HepG2 (cell line): Measurements from ENCODE around the gene DHRS4L2. TPM values are rescaled to one million over a fixed set of nuclear protein-coding genes. Genes with fewer than 3 reads are reported as not detected.

Experiments
- AKAP8 ChIP-seq: sonication (generic); formaldehyde crosslinking; IDR thresholded peaks from 2 replicates; pipeline ENCODE4 v1.5.1; 2020; ENCODE audit warnings: mild to moderate bottlenecking, missing genetic modification reagents
- ATF4 ChIP-seq, 2 experiments: fragments of 450-650 bp in 1 of 2; sonication (generic) in 1 of 2; formaldehyde crosslinking; IDR thresholded peaks; 2 replicates each; pipeline versions ENCODE4 v1.5.0 to v1.8.0; 2020 to 2022; ENCODE audit warnings: mild to moderate bottlenecking in 1 of 2, missing genetic modification reagents in 1 of 2
- CBX2 ChIP-seq, 2 experiments: fragments of 200-600 bp in 1 of 2; sonication (generic); formaldehyde crosslinking in 1 of 2; IDR thresholded peaks; 2 replicates each; pipeline versions ENCODE4 v1.7.0 to v1.8.1; 2018 to 2022; ENCODE audit warnings: low read depth in 2 of 2, low read length in 1 of 2, mild to moderate bottlenecking in 1 of 2, missing genetic modification reagents in 1 of 2
- HNRNPH1 ChIP-seq: fragments of 200-400 bp; formaldehyde crosslinking; optimal IDR thresholded peaks from 2 replicates; pipeline ENCODE3; 2017; ENCODE audit warnings: mild to moderate bottlenecking, low read depth, low read length
- HOXA5 ChIP-seq: sonication (generic); formaldehyde crosslinking; IDR thresholded peaks from 2 replicates; pipeline ENCODE4 v1.4.0; 2020; ENCODE audit warnings: missing genetic modification reagents
- KAT8 ChIP-seq: IDR thresholded peaks from 2 replicates; pipeline ENCODE4 v1.6.1; 2016; ENCODE audit warnings: missing genetic modification reagents, missing compliant biosample characterization
- KDM4B ChIP-seq: sonication (generic); formaldehyde crosslinking; IDR thresholded peaks from 2 replicates; pipeline ENCODE4 v1.4.0; 2020; ENCODE audit warnings: missing genetic modification reagents
- KMT2A ChIP-seq: sonication (generic); formaldehyde crosslinking; IDR thresholded peaks from 2 replicates; pipeline ENCODE4 v1.4.0; 2020; ENCODE audit warnings: missing genetic modification reagents
- MZF1 ChIP-seq: sonication (generic); formaldehyde crosslinking; IDR thresholded peaks from 2 replicates; pipeline ENCODE4 v1.8.1; 2023; ENCODE audit warnings: mild to moderate bottlenecking, missing genetic modification reagents, borderline replicate concordance
- NKX3-1 ChIP-seq: sonication (generic); formaldehyde crosslinking; IDR thresholded peaks from 2 replicates; pipeline ENCODE4 v1.5.0; 2020; ENCODE audit warnings: missing genetic modification reagents
- ONECUT2 ChIP-seq: sonication (generic); formaldehyde crosslinking; IDR thresholded peaks from 2 replicates; pipeline ENCODE4 v1.4.0; 2020; ENCODE audit warnings: missing genetic modification reagents
- POLR2AphosphoS5 ChIP-seq: IDR thresholded peaks from 2 replicates; pipeline ENCODE4 v1.6.1; 2012; ENCODE audit warnings: low read depth, low read length
- REXO4 ChIP-seq: sonication (generic); formaldehyde crosslinking; IDR thresholded peaks from 2 replicates; pipeline ENCODE4 v1.8.0; 2022; ENCODE audit warnings: missing genetic modification reagents, mild to moderate bottlenecking, borderline replicate concordance
- SKI ChIP-seq: fragments of 450-650 bp; IDR thresholded peaks from one replicate; pipeline ENCODE4 v1.6.1; 2018; ENCODE audit warnings: mild to moderate bottlenecking; ENCODE audit not compliant: partially characterized antibody
- SMYD3 ChIP-seq: sonication (generic); formaldehyde crosslinking; IDR thresholded peaks from 2 replicates; pipeline ENCODE4 v1.8.1; 2023; ENCODE audit warnings: mild to moderate bottlenecking, missing genetic modification reagents
- SSRP1 ChIP-seq: IDR thresholded peaks from 2 replicates; pipeline ENCODE4 v1.6.1; 2016; ENCODE audit warnings: control low read depth
- TAF1 ChIP-seq: sonication (generic); formaldehyde crosslinking; IDR thresholded peaks from 2 replicates; pipeline ENCODE4 v1.4.0; 2020; ENCODE audit warnings: missing genetic modification reagents
- TCF7 ChIP-seq: sonication (generic); IDR thresholded peaks from 2 replicates; pipeline ENCODE4 v1.6.1; 2016; ENCODE audit warnings: antibody characterized with exemption, low read depth
- TFDP2 ChIP-seq: sonication (generic); formaldehyde crosslinking; IDR thresholded peaks from 2 replicates; pipeline ENCODE4 v1.4.0; 2020; ENCODE audit warnings: missing genetic modification reagents
- YEATS2 ChIP-seq: sonication (generic); formaldehyde crosslinking; IDR thresholded peaks from 2 replicates; pipeline ENCODE4 v1.4.0; 2020; ENCODE audit warnings: missing genetic modification reagents, borderline replicate concordance
- ZC3H13 ChIP-seq: sonication (generic); formaldehyde crosslinking; IDR thresholded peaks from 2 replicates; pipeline ENCODE4 v1.8.1; 2023; ENCODE audit warnings: mild to moderate bottlenecking, missing genetic modification reagents, moderate library complexity
- ZFP82 ChIP-seq: sonication (generic); formaldehyde crosslinking; IDR thresholded peaks from 2 replicates; pipeline ENCODE4 v1.5.1; 2020; ENCODE audit warnings: mild to moderate bottlenecking, missing genetic modification reagents, borderline replicate concordance
- ZFP90 ChIP-seq: sonication (generic); formaldehyde crosslinking; IDR thresholded peaks from 2 replicates; pipeline ENCODE4 v1.8.0; 2022; ENCODE audit warnings: missing genetic modification reagents, mild to moderate bottlenecking, inconsistent platforms, borderline replicate concordance
- ZNF143 ChIP-seq: sonication (generic); formaldehyde crosslinking; IDR thresholded peaks from 2 replicates; pipeline ENCODE4 v1.4.0; 2020; ENCODE audit warnings: missing genetic modification reagents
- ZNF264 ChIP-seq: sonication (generic); formaldehyde crosslinking; IDR thresholded peaks from 2 replicates; pipeline ENCODE4 v1.4.0; 2020; ENCODE audit warnings: missing genetic modification reagents
- ZNF282 ChIP-seq: fragments of 450-650 bp; IDR thresholded peaks from 2 replicates; pipeline ENCODE4 v1.6.1; 2018; ENCODE audit not compliant: partially characterized antibody
- ZNF484 ChIP-seq: sonication (generic); formaldehyde crosslinking; IDR thresholded peaks from 2 replicates; pipeline ENCODE4 v1.5.1; 2020; ENCODE audit warnings: mild to moderate bottlenecking, low read depth, missing genetic modification reagents, borderline replicate concordance
- ZNF546 ChIP-seq: sonication (generic); formaldehyde crosslinking; conservative IDR thresholded peaks from 2 replicates; pipeline ENCODE4 v1.8.1; 2023; ENCODE audit warnings: mild to moderate bottlenecking, missing genetic modification reagents
- ZNF704 ChIP-seq: sonication (generic); formaldehyde crosslinking; IDR thresholded peaks from 2 replicates; pipeline ENCODE4 v1.8.1; 2023; ENCODE audit warnings: mild to moderate bottlenecking, inconsistent platforms, moderate library complexity, missing genetic modification reagents, borderline replicate concordance
- ZNF766 ChIP-seq: sonication (generic); formaldehyde crosslinking; IDR thresholded peaks from 2 replicates; pipeline ENCODE4 v1.5.0; 2020; ENCODE audit warnings: missing genetic modification reagents, borderline replicate concordance
- polyA plus RNA-seq, 8 experiments: library from polyadenylated mRNA; depleted of rRNA in 3 of 8; stranded (reverse) in 7 of 8; unstranded in 1 of 8; fragments of >200 nt; fragmentation: Illumina TruSeq in 4 of 8; extraction: Trizol in 4 of 8; gene quantifications; 2 replicates each; pipeline versions ENCODE4 v1.2.1 to v1.2.3, GENCODE V29; 2011 to 2016; ENCODE audit warnings: low read depth in 4 of 8, missing spikeins in 1 of 8, mixed read lengths in 1 of 8; ENCODE audit not compliant: insufficient read depth in 1 of 8
- total RNA-seq, 5 experiments: library from RNA; depleted of rRNA; stranded (reverse); fragments of >200 nt; fragmentation: Illumina TruSeq; extraction: Trizol; gene quantifications; 2 replicates each; pipeline ENCODE4 v1.2.3, GENCODE V29; 2016; ENCODE audit warnings: low read depth in 1 of 5

Gene DHRS4L2
- total and polyA plus RNA-seq, 2 of the 13 experiments (the other 11 are each of a cell fraction or from before 2014, with no cell fraction given): 24.7 to 38.2 TPM

- no peak for TF ChIP-seq TAF1 (CRISPR knock-in tag)
- TF ChIP-seq KMT2A: no peak
- no peak for TF ChIP-seq TFDP2 (CRISPR knock-in tag)
- no peak for TF ChIP-seq ZNF546 (CRISPR knock-in tag)
- TF ChIP-seq REXO4: no peak
- no peak for TF ChIP-seq ATF4 (CRISPR knock-in tag; IDR thresholded peaks at IDR 0.05)
- no peak for TF ChIP-seq ZFP90 (CRISPR knock-in tag)
- TF ChIP-seq SMYD3 (CRISPR knock-in tag): no peak
- TF ChIP-seq KDM4B: no peak
- no peak for TF ChIP-seq ZNF143
- 0 out of 2 replicates have a peak, but pooled peaks have one; percentile 12 for TF ChIP-seq POLR2AphosphoS5
- peak; percentile 37; the same call in 1 of the 2 replicates for TF ChIP-seq KAT8 (CRISPR knock-in tag)
- TF ChIP-seq AKAP8 (CRISPR knock-in tag): no peak
- TF ChIP-seq ONECUT2 (CRISPR knock-in tag): peak; percentile 80
- TF ChIP-seq SSRP1: no peak
- TF ChIP-seq NKX3-1 (CRISPR knock-in tag): no peak
- no peak for TF ChIP-seq CBX2 (IDR thresholded peaks at IDR 0.05; ENCODE audit: low read depth, low read length)
- TF ChIP-seq CBX2 (CRISPR knock-in tag; IDR thresholded peaks at IDR 0.05; ENCODE audit: low read depth): no peak
- no peak for TF ChIP-seq YEATS2
- no peak for TF ChIP-seq HOXA5
- no peak for TF ChIP-seq ZNF282
- TF ChIP-seq ZFP82 (CRISPR knock-in tag): no peak
- TF ChIP-seq ZNF704 (CRISPR knock-in tag): no peak
- TF ChIP-seq ZNF264: no peak
- TF ChIP-seq SKI: no peak
- no peak for TF ChIP-seq ZNF766 (CRISPR knock-in tag)
- no peak for TF ChIP-seq MZF1 (CRISPR knock-in tag)
- TF ChIP-seq ZC3H13: no peak
- TF ChIP-seq HNRNPH1: no peak
- peak; percentile 47 for TF ChIP-seq TCF7
- TF ChIP-seq ZNF484: no peak
Observed at GRCh38 chr14:23939607-23940326, 49.0 kb upstream of the DHRS4L2 start (continued).
